GM18498 (cell line): ENCODE measurements around the gene LCP1.
"Not testable (repeated sequence)": the region's sequence is repeated elsewhere in the genome, so short reads cannot be mapped to it uniquely, and the experiment has no call there.

Source experiments
- ATAC-seq: cut with Tn5 transposase; IDR thresholded peaks from one replicate; pipeline ENCODE4 v1.9.1; 2021; ENCODE audit warnings: mild to moderate bottlenecking, moderate library complexity; ENCODE audit not compliant: unreplicated experiment

The LCP1 gene, protein sequence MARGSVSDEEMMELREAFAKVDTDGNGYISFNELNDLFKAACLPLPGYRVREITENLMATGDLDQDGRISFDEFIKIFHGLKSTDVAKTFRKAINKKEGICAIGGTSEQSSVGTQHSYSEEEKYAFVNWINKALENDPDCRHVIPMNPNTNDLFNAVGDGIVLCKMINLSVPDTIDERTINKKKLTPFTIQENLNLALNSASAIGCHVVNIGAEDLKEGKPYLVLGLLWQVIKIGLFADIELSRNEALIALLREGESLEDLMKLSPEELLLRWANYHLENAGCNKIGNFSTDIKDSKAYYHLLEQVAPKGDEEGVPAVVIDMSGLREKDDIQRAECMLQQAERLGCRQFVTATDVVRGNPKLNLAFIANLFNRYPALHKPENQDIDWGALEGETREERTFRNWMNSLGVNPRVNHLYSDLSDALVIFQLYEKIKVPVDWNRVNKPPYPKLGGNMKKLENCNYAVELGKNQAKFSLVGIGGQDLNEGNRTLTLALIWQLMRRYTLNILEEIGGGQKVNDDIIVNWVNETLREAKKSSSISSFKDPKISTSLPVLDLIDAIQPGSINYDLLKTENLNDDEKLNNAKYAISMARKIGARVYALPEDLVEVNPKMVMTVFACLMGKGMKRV

DNA sequence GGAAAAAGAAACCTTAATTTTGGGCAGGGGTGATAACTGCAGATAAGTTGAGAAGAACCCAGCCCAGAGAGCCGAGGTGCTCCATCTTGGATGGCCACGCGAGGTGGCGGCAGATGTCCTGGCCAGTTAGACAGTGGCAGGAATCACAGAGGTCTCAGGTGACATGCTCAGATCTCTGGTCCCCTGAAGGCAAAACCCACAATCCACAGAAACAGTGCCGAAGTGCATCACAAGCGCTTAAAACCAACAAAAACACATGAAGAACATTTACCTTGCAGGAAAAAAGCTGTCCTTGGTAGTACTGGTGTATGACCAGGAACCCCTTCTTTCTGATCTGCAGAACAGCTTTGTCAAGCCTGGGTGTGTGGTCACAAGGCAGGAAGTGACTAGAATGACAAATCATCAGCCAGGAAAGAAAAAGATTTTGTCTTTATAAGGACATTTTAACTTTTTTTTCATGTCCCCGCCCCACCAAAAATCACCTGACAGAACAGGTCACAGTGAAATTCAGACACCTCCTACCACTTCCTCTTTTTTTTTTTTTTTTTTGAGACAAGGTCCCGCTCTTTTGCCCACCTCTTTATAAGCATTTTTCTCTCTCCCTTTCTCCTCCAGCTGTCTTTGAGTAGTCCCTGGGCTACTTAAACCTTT lies at the start of gene LCP1:
LCP1 (minus strand) TSS at position 338 of the 651 bp plus-strand sequence. CDS start 22,515 bp downstream, outside the sequence.
- peak; percentile 70 for ATAC-seq

DNA sequence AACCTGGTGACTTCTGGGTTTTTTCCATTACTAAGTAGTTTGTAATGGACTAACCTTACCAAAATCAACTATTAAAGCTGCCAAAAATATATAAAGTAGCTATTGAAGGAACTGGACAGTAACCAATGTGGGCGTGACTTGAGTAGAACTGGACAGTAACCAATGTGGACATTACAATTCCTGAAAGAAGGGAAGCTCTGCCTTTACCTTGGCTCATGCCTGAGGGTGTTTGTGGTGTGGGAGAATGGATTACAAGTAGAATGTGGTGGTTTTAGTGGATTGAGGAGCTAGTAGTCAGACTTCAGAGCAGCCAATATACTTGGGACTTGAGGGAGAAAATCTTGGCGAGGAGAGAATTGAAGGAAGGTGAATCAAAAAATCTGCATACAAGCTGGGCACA lies 47.3 kb upstream of the LCP1 start:
- ATAC-seq, result no peak

DNA sequence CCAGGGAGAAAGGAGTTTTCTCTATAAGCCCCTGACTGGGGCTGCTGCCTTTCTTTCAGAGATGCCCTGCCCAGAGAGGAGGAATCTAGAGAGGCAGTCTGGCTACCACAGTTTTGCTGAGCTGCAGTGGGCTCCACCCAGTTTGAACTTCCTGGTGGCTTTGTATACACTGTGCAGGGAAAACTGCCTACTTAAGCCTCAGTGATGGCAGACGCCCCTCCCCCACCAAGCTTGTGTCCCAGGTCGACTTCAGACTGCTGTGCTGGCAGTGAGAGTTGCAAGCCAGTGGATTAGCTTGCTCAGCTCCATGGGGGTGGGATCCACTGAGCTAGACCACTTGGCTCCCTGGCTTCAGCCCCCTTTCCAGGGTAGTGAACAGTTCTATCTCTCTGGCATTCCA lies 38.3 kb upstream of the LCP1 start:
- ATAC-seq, result not testable (repeated sequence)

DNA sequence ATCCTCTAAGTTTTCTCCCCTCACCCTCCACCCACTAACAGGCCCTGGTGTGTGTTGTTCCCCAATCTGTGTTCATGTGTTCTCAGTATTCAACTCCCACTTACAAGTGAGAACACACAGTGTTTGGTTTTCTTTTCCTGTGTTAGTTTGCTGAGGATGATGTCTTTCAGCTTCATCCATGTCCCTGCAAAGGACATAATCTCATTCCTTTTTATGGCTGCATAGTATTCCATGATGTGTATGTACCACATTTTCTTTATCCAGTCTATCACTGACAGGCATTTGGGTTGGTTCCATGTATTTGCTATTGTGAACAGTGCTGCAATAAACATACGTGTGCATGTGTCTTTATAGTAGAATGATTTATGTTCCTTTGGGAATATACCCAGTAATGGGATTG lies 32.8 kb upstream of the LCP1 start:
- ATAC-seq, result not testable (repeated sequence)

DNA sequence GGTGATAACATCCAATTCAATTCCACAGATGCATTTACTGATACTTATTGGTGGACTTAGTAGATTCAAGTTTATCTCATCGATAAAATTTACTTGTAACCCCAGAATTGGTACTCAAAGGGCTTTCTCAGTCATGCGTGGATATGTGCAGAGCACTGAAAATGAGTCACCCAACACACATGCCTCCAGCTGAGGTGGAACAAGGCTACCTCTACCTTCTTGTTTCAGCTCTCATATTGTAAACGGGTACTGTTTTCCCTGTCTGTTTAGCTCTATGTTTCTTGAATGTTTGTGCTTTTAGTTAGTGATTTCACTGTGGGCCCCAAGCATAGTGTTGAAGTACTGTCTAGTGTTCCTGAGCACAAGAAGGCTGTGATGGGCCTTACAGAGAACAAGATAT lies 31.3 kb upstream of the LCP1 start:
- no peak for ATAC-seq

DNA sequence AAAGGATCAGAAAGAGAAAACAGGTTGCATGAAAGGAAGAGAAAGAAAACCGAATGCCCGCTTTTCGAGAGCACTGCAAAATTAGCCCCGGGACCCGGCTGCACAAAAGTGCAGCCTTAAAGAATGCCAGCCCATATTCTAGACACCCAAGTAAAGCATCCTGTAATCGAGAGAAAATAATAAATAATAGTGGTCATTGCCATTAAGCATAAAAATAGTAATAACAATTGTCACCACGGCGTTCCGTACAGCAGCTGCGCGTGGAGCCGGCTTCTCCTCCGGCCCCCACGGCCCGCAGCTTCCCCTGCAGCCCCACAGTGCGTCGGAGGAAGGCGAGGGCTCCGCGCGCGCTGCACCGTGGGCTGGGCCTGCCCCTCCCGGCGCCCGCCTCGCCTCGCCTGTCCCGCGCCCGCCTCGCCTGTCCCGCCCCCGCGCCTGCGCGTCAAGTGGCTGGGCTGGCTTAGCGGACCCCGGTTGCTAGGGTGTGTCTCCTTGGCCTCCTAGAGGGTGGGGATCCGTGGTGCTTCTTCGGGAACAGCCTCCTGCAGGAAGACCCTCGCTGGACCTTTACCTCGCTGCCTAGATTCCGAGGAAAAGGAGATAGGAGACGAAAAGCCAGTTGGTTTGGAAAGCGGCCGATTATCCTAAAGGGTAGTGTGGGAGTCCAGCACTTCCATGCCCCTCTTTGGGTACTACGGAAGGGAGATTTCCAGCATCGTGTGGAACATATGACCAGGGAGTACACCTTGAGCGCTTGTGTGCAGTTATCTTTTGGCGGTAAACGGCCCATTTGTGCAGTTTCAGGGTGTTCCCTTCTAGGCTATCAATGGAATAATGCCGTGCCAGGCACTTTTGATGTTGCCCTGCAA lies 29.7 kb upstream of the LCP1 start, which contains the start of gene LRRC63:
LRRC63 (plus strand) TSS at position 446 of the 869 bp plus-strand sequence. CDS start 1,107 bp downstream, outside the sequence.
- ATAC-seq, result peak; percentile 98

DNA sequence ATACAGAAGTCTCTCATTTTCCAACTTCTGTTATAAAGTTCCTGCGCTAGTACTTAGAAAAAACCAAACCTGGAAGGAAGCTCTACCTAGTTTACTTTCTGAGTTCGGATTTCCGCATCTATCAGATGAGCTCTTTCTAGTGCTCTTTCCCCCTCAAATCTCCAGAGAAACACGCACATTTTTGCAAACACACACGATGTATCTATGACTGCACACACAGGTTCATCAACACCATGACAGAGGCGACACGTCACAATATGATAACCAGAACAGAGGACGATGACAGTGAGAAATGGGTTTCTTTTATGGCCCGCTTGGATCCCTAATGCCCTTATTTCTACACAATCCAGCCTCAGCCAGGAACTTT lies 29.1 kb upstream of the LCP1 start:
- peak; percentile 34 for ATAC-seq

DNA sequence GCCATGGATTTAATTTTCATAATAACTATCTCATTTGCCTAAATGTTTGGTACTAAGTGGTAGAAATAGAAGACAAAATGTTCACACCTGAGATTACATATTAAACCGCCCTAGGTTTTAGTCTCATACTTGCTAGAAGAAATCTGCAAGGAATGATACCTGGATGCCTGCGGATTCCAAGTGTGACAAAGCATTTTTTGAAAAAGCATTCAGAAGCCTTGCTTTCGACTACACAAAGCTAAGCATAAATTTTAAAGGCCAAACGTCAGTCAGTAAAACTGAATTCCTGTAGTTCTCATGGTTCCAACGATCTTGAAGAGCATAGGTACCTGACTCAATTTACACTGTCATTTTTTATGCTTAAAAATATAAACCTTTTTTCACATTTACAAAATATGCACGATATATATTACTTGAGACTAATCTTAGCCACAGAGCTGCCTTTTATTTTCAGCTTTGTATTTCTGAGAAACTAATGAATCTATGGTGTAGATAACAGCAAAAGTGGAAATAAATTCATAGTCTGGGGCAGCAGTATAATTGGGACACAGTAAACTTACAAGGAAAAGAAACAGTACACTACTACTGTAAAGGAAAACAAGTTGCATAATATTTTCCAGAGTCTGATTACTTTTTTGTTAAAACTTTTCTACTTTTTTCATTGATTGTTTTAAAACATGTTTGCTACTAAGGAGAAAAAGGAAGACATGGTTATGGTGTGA lies 28.5 kb upstream of the LCP1 start:
- no peak for ATAC-seq

DNA sequence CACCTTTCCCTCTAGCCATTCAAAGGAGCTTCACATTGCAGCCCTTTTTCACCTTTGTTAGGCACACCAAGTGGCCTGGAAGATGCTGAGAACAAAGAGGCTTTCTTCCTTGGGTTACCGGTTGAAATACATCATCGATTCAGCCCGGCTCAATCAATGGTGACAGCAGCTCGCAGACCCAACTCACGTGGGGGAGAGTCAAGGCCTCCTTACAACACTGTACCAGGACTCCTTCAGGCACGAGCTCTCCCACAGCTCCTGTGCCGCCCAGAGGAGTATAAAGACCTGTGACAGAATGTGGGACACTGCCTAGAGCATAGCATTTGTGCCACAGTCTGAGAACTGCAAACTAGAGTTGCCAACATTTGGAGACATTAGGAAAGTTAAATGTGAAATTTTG lies 25.9 kb upstream of the LCP1 start:
- no peak for ATAC-seq

DNA sequence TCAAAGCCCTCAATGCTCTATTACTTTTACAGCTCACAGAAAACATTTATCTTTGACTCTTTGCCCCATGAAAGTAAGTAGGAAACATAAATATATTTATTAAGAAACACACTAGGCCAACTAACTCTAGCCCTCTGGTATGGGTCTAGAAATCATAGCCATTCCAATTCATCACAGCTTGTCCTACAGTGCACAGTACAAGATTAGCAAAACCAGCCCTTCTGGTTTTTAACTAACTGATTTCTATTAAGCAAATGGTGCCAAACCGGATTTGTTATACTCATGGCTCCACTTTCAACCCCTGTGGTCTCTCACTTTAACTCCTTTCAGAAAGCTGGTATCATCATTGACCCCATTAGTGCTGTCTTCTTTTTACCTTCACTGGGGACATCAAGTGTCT lies 24.2 kb upstream of the LCP1 start:
- ATAC-seq, result no peak

DNA sequence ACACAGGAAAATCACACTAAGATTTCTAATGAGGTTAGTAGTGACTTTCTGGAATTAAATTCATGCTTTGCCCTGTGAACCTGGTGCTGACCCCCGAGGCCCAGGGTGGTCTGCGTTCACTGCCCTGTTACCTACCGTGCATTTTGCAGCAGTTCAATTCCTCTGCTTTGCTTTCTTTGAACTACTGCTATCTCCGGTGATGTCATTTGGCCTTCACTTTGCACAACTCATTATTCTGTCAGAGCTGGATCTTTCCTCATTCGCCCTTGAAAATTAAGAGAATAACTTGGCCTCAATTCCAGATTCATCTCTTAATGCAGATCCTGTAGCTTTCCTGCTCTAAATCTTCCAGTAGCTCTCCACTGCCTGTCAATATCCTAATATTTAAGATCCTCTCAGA lies 21.0 kb upstream of the LCP1 start:
- ATAC-seq, result no peak

DNA sequence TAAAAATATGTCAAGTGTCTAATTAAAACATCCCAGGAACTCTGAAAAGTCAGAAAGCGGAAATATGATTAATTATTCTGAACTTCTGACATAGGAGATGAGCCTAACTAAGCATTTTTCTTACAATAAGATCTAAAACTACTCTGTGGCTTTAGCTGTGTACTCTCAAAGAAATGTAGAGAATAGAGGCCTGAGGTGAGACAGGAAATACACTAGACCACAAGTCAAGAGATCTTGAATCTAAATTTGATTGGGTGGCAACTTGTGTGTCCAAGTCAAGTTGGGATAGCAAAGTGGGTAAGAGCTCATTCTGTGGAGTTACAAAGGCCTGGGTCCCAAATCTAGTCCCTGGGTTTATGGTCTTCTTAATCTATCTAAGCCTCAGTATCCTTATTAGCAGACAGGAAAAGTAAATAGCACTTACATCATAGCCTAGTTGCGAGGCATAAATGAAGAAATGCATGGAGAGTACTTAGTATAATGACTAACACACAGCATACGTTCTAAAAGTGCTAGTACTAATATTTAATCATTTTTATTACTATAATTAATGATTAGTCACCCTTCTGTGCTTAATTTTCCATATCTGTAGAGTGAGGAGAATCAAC lies 20.3 kb upstream of the LCP1 start:
- peak; percentile 66 for ATAC-seq

DNA sequence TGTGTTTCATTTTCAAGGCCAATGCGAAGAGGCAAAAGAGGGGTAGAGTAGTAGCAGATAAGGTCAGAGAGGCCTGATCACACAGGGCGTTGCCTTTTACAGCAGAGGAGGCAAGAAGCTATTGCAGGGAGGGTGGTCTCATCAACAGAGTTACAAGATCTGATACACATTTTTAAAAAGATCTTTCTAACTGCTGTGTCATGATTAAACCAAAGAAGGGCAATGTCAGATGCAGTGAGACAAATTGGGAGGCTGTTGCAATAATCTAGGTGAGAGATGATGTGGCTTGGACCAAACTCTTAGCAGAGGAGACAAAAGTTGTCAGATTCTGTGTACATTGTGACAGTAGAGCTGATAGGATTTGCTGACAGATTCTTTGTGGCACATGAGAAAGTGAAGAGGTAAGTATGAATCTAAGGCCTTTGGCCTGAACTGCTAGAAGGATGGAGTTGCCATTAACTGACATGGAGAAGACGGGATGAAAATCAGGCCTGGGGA lies 16.8 kb upstream of the LCP1 start:
- ATAC-seq, result no peak

DNA sequence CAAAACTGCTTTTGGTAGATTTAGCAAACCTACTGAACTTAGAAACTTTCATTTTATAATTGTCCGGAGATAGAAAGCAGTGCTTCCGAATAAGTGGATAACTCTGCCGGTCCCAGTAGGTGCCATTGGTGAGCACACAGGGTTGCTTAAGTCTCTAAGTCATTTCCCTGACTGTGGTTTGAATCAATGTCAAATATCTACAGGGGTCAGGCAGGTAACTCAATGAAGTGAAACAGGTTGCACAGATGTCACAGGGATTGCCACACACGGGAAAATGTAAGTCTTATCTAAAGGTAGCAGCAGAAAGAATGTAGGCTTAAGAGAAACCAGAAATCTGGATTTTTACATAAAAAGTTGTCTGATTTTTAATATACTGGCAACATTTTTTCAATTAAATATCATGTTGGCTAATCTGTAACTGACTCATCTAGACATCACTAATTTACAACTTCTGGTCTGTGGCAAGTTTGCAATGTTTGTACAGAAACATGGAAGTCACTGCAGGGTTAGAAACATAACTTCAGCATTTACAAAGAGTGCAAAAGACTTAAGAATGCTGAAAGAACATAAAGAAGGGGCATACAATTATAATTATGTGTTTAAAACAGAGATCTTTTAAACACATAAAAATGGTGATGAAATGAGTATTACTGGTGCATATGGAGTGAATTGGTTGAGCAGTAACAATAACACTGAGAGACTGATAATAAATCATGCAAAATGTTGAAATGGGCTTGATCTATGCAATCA lies 15.5 kb upstream of the LCP1 start:
- ATAC-seq, result no peak

DNA sequence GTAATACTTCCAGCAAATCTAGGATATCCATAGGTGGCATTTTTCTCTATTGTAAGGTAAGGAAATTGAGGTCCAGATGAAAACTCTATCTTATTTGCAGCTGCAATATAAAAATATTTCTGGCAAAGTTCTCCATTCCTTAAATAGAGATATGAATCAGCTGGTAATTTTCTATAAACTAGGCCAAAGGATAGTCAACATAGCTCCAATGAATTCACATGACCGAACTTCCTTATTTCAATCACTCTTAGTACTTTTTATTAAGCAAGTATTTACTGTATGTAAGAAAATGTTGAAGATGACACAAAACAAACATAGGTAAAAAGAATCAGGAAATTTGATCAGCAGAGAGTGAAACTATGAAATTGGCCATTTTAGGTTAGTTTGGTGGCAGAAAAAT lies 13.0 kb upstream of the LCP1 start:
- ATAC-seq, result no peak

DNA sequence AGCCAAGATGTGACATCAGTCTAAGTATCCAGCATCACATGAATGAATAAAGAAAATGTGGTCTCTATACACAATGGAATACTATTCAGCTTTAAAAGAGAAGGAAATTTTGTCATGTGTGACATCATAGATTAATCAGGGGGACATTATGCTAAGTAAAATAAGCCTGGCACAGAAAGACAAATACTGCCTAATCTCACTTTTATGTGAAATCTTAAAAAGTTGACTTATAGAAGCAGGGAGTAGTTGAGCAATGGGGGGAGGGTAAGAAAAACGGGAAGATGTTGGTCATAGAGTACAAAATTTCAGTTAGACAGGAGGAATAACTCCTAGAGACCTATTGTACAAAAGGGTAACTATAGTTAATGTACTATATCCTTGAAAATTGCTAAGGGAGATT lies 10.4 kb upstream of the LCP1 start:
- ATAC-seq, result no peak

DNA sequence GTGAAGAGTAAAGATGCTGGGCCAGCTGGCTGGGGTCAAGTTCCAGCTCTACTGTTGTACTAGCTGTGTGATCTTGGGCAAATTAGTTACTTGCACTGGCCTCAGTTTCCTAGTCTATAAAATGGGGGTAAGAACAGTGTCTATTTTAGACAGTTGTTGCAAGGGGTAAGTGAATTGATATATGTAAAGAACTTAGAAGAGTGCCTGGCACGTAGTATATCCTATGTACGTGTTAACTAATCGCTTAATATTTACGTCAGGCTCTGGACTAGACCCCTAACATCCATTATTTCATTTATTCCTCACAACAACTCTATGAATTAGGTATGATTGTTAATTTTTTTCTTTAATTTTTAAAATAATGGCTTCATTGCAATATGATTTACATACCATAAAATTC lies 3.7 kb upstream of the LCP1 start:
- no peak for ATAC-seq

DNA sequence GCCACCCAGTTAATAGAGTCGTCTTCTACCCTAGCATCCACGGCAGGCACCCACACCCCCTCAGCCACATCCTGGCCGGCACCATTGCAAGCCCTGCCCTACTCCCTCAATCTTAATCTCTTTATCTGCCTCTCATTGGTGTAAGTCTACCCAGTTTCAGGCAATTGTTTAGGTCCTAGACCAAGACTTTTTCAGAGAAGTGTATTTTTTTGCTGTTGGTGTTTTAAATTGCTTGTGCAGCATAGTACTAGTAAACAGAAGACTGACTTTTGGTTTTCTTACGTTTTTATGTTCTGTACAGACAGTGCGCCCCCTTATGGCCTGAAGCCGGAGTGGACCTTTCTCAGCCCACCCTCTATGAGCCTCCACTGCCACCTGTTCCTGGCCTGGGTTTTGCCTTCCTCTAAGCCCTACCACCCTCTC lies 2.3 kb upstream of the LCP1 start:
- peak; percentile 52 for ATAC-seq
